GM23338 (cell line): Measurements from ENCODE around the gene PACSIN3. TPM values are rescaled to one million over a fixed set of nuclear protein-coding genes. Genes with fewer than 3 reads are reported as not detected.

Experiments
- ATAC-seq: fragments of 200-7000 bp; cut with Tn5 transposase; 3 replicates; pipeline ENCODE4 v1.9.1; 2020
- DNase-seq: peaks from one replicate; pipeline ENCODE4 v3.0.0-alpha.2; 2015; ENCODE audit warnings: low spot score
- H2AFZ ChIP-seq: fragments of 200-600 bp; sonication (generic); 2 replicates; pipeline ENCODE4 v1.8.0; 2016; ENCODE audit warnings: antibody characterized with exemption, mild to moderate bottlenecking, moderate library complexity
- H3F3A ChIP-seq: fragments of 200-600 bp; sonication (generic); replicated peaks from 2 replicates; pipeline ENCODE4 v1.8.0; 2017; ENCODE audit warnings: antibody characterized with exemption, mixed run types, low read depth
- H3K27ac ChIP-seq: fragments of 200-600 bp; sonication (generic); 2 replicates; pipeline ENCODE4 v1.6.1; 2016; ENCODE audit warnings: low read depth
- H3K27me3 ChIP-seq: fragments of 200-600 bp; sonication (generic); 2 replicates; pipeline ENCODE4 v1.8.0; 2016; ENCODE audit warnings: mild to moderate bottlenecking, mixed run types, moderate library complexity; ENCODE audit not compliant: insufficient read depth
- H3K36me3 ChIP-seq: fragments of 200-600 bp; sonication (generic); 2 replicates; pipeline ENCODE4 v1.8.0; 2016; ENCODE audit warnings: mild to moderate bottlenecking; ENCODE audit not compliant: insufficient read depth
- H3K4me1 ChIP-seq: fragments of 200-600 bp; sonication (generic); 2 replicates; pipeline ENCODE4 v1.8.0; 2016; ENCODE audit warnings: mild to moderate bottlenecking, moderate library complexity; ENCODE audit not compliant: insufficient read depth
- H3K4me2 ChIP-seq: fragments of 200-600 bp; sonication (generic); 2 replicates; pipeline ENCODE4 v1.7.1; 2017; ENCODE audit warnings: mixed run types
- H3K4me3 ChIP-seq: fragments of 200-600 bp; sonication (generic); 2 replicates; pipeline ENCODE4 v1.6.1; 2016; ENCODE audit warnings: mixed run types
- H3K79me2 ChIP-seq: fragments of 200-600 bp; sonication (generic); replicated peaks from 2 replicates; pipeline ENCODE4 v1.8.0; 2017; ENCODE audit warnings: mild to moderate bottlenecking; ENCODE audit not compliant: insufficient read depth
- H3K9me2 ChIP-seq: fragments of 200-600 bp; sonication (generic); 2 replicates; pipeline ENCODE4 v1.8.0; 2017; ENCODE audit not compliant: insufficient read depth
- H4K20me1 ChIP-seq: fragments of 200-600 bp; sonication (generic); replicated peaks from 2 replicates; pipeline ENCODE4 v1.8.0; 2017; ENCODE audit warnings: mild to moderate bottlenecking; ENCODE audit not compliant: insufficient read depth
- H3K27ac Mint-ChIP-seq: 2 replicates; pipeline ENCODE4 v1.8.0; 2020; ENCODE audit warnings: inconsistent platforms, mild to moderate bottlenecking, moderate library complexity, mixed read lengths
- H3K27me3 Mint-ChIP-seq: 3 replicates; pipeline ENCODE4 v1.8.0; 2022; ENCODE audit warnings: low read depth, mild to moderate bottlenecking, moderate library complexity, mixed read lengths, inconsistent platforms; ENCODE audit not compliant: insufficient read depth, poor library complexity
- H3K36me3 Mint-ChIP-seq: 3 replicates; pipeline ENCODE4 v1.8.0; 2021; ENCODE audit warnings: low read depth, mild to moderate bottlenecking, inconsistent platforms, moderate library complexity, mixed read lengths
- H3K4me1 Mint-ChIP-seq: 3 replicates; pipeline ENCODE4 v1.8.0; 2020; ENCODE audit warnings: mild to moderate bottlenecking, inconsistent platforms, mixed read lengths
- H3K4me3 Mint-ChIP-seq: 3 replicates; pipeline ENCODE4 v1.8.0; 2021; ENCODE audit warnings: moderate library complexity, mild to moderate bottlenecking, inconsistent platforms, mixed read lengths
- H3K9me3 Mint-ChIP-seq: 3 replicates; pipeline ENCODE4 v1.8.0; 2020; ENCODE audit warnings: moderate library complexity, mild to moderate bottlenecking, inconsistent platforms, mixed read lengths
- CREB1 ChIP-seq: fragments of 250-450 bp; sonication (Bioruptor Pico); IDR thresholded peaks from 2 replicates; pipeline ENCODE4 v1.5.0; 2020; ENCODE audit warnings: low read depth, mild to moderate bottlenecking, moderate library complexity
- CTCF ChIP-seq, 2 experiments: fragments of 200-600 bp in 1 of 2; sonication (generic) in 1 of 2; conservative IDR thresholded peaks; 2 replicates each; pipeline versions ENCODE4 v1.5.1 to v1.6.1; 2016 to 2017; ENCODE audit warnings: antibody characterized with exemption in 2 of 2, low read depth in 2 of 2, mild to moderate bottlenecking in 2 of 2, moderate library complexity in 1 of 2
- EZH2 ChIP-seq: fragments of 200-600 bp; sonication (generic); IDR thresholded peaks from one replicate; pipeline ENCODE4 v1.8.0; 2017; ENCODE audit warnings: antibody characterized with exemption, mild to moderate bottlenecking, low read depth; ENCODE audit not compliant: unreplicated experiment
- EZH2phosphoT487 ChIP-seq: fragments of 200-600 bp; sonication (generic); IDR thresholded peaks from one replicate; pipeline ENCODE4 v1.8.1; 2018; ENCODE audit warnings: antibody characterized with exemption; ENCODE audit not compliant: unreplicated experiment
- JUNB ChIP-seq: IDR thresholded peaks from one replicate; pipeline ENCODE4 v1.6.1; 2016; ENCODE audit warnings: antibody characterized with exemption; ENCODE audit not compliant: unreplicated experiment
- NANOG ChIP-seq: IDR thresholded peaks from 2 replicates; pipeline ENCODE4 v1.6.1; 2016; ENCODE audit warnings: antibody characterized with exemption, borderline replicate concordance
- REST ChIP-seq: IDR thresholded peaks from one replicate; pipeline ENCODE4 v1.6.1; 2018; ENCODE audit warnings: antibody characterized with exemption; ENCODE audit not compliant: unreplicated experiment
- STAT1 ChIP-seq: IDR thresholded peaks from one replicate; pipeline ENCODE4 v1.6.1; 2016; ENCODE audit warnings: antibody characterized with exemption; ENCODE audit not compliant: unreplicated experiment
- ZNF114 ChIP-seq: fragments of 250-450 bp; sonication (Bioruptor Pico); IDR thresholded peaks from 2 replicates; pipeline ENCODE4 v1.5.0; 2020; ENCODE audit warnings: mild to moderate bottlenecking, moderate library complexity
- ZNF331 ChIP-seq: fragments of 250-450 bp; sonication (Bioruptor Pico); IDR thresholded peaks from 2 replicates; pipeline ENCODE4 v1.5.0; 2020; ENCODE audit warnings: low read depth, mild to moderate bottlenecking, moderate library complexity
- ZNF462 ChIP-seq: fragments of 250-450 bp; sonication (Bioruptor Pico); IDR thresholded peaks from 2 replicates; pipeline ENCODE4 v1.5.0; 2020; ENCODE audit warnings: mild to moderate bottlenecking, moderate library complexity
- polyA plus RNA-seq: library from polyadenylated mRNA; unstranded; fragments of >200 nt; fragmentation: Nextera tagmentation; extraction: Ambion mirVana; gene quantifications from 2 replicates; pipeline ENCODE4 v1.2.1, GENCODE V29; 2016
- total RNA-seq: library from RNA; depleted of rRNA; stranded (reverse); fragments of >200 nt; shearing (Covaris generic); gene quantifications from 2 replicates; pipeline ENCODE4 v1.2.3, GENCODE V29; 2014

Gene PACSIN3
- total and polyA plus RNA-seq, 2 experiments from 2014 or later = 39.6 to 72.1 TPM

- TF ChIP-seq REST = no peak
Observed at GRCh38 chr11:47204637-47204989, 18.4 kb upstream of the PACSIN3 start (continued).

GRCh38 chr11:47202576-47202975 lies 16.3 kb upstream of the PACSIN3 start:
- Mint-ChIP-seq H3K27ac (no peak overlapping the region), H3K4me3 (no peak overlapping the region), H3K4me1 (peaks cover 10% of the 10 kb centered on the region), H3K36me3 (no peaks in the 10 kb centered on the region), H3K9me3 (no peaks in the 10 kb centered on the region), H3K27me3 (peaks cover 10% of the 10 kb centered on the region)
- Histone ChIP-seq H3K4me2 (no peak overlapping the region), H3K79me2 (no peaks in the 10 kb centered on the region), H3K9me2 (no peaks in the 10 kb centered on the region), H3K4me3 (no peak overlapping the region), H3K27ac (no peak overlapping the region), H3K36me3 (no peaks in the 10 kb centered on the region), H3K4me1 (peaks cover 11% of the 10 kb centered on the region), H2AFZ (peak overlapping the region; percentile 38; the same call in 1 of the 2 replicates), H3K27me3 (no peaks in the 10 kb centered on the region), H3F3A (no peaks in the 10 kb centered on the region), H4K20me1 (no peaks in the 10 kb centered on the region)
- ATAC-seq = no peak
- DNase-seq = no peak
- TF ChIP-seq ZNF331 (CRISPR knock-in tag) (no peak), EZH2phosphoT487 (no peak), REST (no peak), NANOG (no peak), ZNF114 (CRISPR knock-in tag) (no peak), ZNF462 (CRISPR knock-in tag) (no peak), EZH2 (no peak), CREB1 (CRISPR knock-in tag) (no peak), CTCF (conservative IDR thresholded peaks at IDR 0.05; ENCODE audit: low read depth in 2 of 2) (no peak), STAT1 (no peak), JUNB (no peak)
